Endometrium (tissue), 2 donors: Measurements from ENCODE around the gene TMEM244.
"Not testable (repeated sequence)": the region's sequence is repeated elsewhere in the genome, so short reads cannot be mapped to it uniquely, and the experiment has no call there.

ENCODE experiments used
- FAIRE-seq: peaks from 2 replicates; lab custom pipeline; 2012; peaks lifted over from hg19 to GRCh38; lab: Jason Lieb, UNC
- donor health status: control.
- donor health status: control.

Gene TMEM244

GRCh38 chr6:129860908-129861665 is at the start of gene TMEM244:
TSS of gene TMEM244 (minus strand) at chr6:129861315. CDS start at chr6:129861188, 127 bp downstream.
- FAIRE-seq = no peak

- no peak for FAIRE-seq
These were observed 47.7 kb upstream of the TMEM244 start for GRCh38 chr6:129908858-129909257.

GRCh38 chr6:129908356-129908755 is 47.2 kb upstream of the TMEM244 start:
- FAIRE-seq = no peak

- FAIRE-seq = no peak
These were observed 45.5 kb upstream of the TMEM244 start for GRCh38 chr6:129906515-129907077.

GRCh38 chr6:129903082-129903481 is 42.0 kb upstream of the TMEM244 start:
- no peak for FAIRE-seq

GRCh38 chr6:129902681-129903080 is 41.6 kb upstream of the TMEM244 start:
- no peak for FAIRE-seq

- no peak for FAIRE-seq
These were observed 40.8 kb upstream of the TMEM244 start for GRCh38 chr6:129901910-129902309.

GRCh38 chr6:129895692-129896091 is 34.6 kb upstream of the TMEM244 start:
- peak; percentile 26 for FAIRE-seq

- FAIRE-seq = no peak
These were observed 33.8 kb upstream of the TMEM244 start for GRCh38 chr6:129894921-129895320.

- peak; percentile 82 for FAIRE-seq
These were observed 32.5 kb upstream of the TMEM244 start for GRCh38 chr6:129893640-129894039.

GRCh38 chr6:129890701-129891100 is 29.6 kb upstream of the TMEM244 start:
- FAIRE-seq = no peak

- no peak for FAIRE-seq
These were observed 29.0 kb upstream of the TMEM244 start for GRCh38 chr6:129890164-129890563.

GRCh38 chr6:129889580-129889979 is 28.5 kb upstream of the TMEM244 start:
- FAIRE-seq = no peak

GRCh38 chr6:129886401-129887155 is 25.5 kb upstream of the TMEM244 start:
- FAIRE-seq = no peak

GRCh38 chr6:129884211-129884610 is 23.1 kb upstream of the TMEM244 start:
- FAIRE-seq = no peak

GRCh38 chr6:129882510-129883023 is 21.5 kb upstream of the TMEM244 start:
- no peak for FAIRE-seq

- not testable (repeated sequence) for FAIRE-seq
These were observed 16.8 kb upstream of the TMEM244 start for GRCh38 chr6:129877894-129878293.

GRCh38 chr6:129875610-129876520 is 14.8 kb upstream of the TMEM244 start:
- no peak for FAIRE-seq

- no peak for FAIRE-seq
These were observed 13.7 kb upstream of the TMEM244 start for GRCh38 chr6:129874837-129875236.

GRCh38 chr6:129872586-129872985 is 11.5 kb upstream of the TMEM244 start:
- no peak for FAIRE-seq

- FAIRE-seq = no peak
These were observed 10.1 kb upstream of the TMEM244 start for GRCh38 chr6:129871221-129871620.

GRCh38 chr6:129867403-129867802 is 6.3 kb upstream of the TMEM244 start:
- no peak for FAIRE-seq
